DMS53 (cell line): Measurements from ENCODE around the gene EN1.

Experiments used
- DNase-seq: peaks from one replicate; lab custom pipeline; 2025; lab: John Stamatoyannopoulos, UW

The EN1 gene

GRCh38 chr2:118842661-118843482 lies 4.6 kb downstream of the EN1 start:
- DNase-seq: no peak

GRCh38 chr2:118841828-118842461 lies 5.5 kb downstream of the EN1 start:
- no peak for DNase-seq

GRCh38 chr2:118841450-118841827 lies 6.0 kb downstream of the EN1 start:
- DNase-seq: no peak

GRCh38 chr2:118838741-118839455 lies 8.6 kb downstream of the EN1 start:
- no peak for DNase-seq

- DNase-seq: no peak
Observed at GRCh38 chr2:118837621-118838020, 9.8 kb downstream of the EN1 start.

- no peak for DNase-seq
Observed at GRCh38 chr2:118837067-118837466, 10.4 kb downstream of the EN1 start.

GRCh38 chr2:118836411-118836930 lies 11.0 kb downstream of the EN1 start:
- no peak for DNase-seq

GRCh38 chr2:118835746-118836410 lies 11.6 kb downstream of the EN1 start:
- DNase-seq: no peak

- DNase-seq: peak; percentile 21
Observed at GRCh38 chr2:118834901-118835745, 12.3 kb downstream of the EN1 start.

- no peak for DNase-seq
Observed at GRCh38 chr2:118834440-118834810, 13.0 kb downstream of the EN1 start.

- DNase-seq: no peak
Observed at GRCh38 chr2:118833716-118834439, 13.6 kb downstream of the EN1 start.

GRCh38 chr2:118832791-118833715 lies 14.4 kb downstream of the EN1 start:
- no peak for DNase-seq

GRCh38 chr2:118832071-118832790 lies 15.2 kb downstream of the EN1 start:
- DNase-seq: no peak

- DNase-seq: no peak
Observed at GRCh38 chr2:118830881-118831280, 16.6 kb downstream of the EN1 start.

- no peak for DNase-seq
Observed at GRCh38 chr2:118830118-118830517, 17.3 kb downstream of the EN1 start.

GRCh38 chr2:118826093-118826492 lies 21.4 kb downstream of the EN1 start:
- DNase-seq: no peak

GRCh38 chr2:118823633-118824032 lies 23.8 kb downstream of the EN1 start:
- no peak for DNase-seq

GRCh38 chr2:118822572-118822971 lies 24.9 kb downstream of the EN1 start:
- DNase-seq: no peak

- DNase-seq: no peak
Observed at GRCh38 chr2:118822015-118822414, 25.4 kb downstream of the EN1 start.
